ENCODE data around the gene CDH23.

CDH23 gene

DNA sequence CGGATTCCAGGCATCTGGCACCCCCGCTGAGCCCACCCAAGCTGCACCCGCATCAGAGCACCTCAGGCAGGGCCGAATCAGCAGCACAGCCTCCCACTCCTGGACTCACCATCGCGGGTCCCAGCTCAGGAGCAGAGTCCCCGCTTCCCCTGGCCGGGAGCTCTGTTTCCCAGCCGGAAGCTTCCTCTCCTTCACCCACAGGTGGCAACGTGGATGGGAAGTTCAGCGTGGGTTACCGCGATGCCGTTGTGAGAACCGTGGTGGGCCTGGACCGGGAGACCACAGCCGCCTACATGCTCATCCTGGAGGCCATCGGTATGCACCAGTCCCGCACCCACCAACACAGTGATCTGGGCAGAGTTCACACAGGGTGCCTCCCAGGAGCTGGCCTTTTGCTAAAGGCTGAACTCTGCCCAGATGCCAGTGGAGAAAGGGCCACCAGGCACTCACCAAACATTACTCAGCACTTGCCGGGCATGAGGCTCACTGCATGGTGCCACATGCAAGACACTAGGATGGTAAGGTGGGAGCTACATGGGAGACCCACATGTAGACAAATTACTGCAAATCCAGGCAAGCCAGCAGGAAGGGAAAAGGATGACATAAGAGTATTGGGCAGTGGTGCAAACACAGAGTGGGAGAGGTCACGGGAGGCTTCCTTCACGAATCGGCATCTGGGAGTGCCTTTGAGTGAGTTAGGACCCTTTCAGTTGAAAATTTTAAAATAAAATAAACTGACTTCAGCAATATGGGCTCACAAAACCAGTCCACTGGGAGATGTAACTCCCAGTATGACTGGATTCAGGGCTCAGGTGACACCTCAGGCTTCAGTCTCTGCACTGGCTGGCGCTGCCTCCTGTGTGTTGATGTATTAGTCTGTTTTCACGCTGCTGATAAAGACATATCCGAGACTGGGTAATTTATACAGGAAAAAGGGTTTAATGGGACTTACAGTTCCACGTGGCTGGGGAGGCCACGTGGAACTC, 312.5 kb downstream of the CDH23 start:
- DNase-seq (ENCODE audit: low read depth): no peak

DNA sequence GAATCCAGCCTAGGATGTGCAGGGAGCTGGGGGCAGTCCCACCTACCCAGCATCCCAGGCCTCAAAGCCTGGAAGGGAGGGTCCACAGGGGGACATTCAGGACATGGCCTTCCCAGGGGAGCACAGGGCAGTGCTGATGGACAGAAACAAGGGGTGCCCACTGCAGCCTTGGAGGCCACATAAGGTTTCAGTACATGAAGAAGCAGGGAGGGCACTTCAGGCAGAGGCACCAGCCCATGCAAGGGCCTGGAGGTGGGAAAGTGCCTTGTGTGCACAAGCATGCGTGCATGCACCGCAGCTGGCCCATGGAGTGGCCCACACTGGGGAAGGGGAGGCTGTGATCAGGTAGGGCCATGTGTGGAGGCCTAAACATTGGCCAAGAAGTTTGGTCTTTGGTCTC, 313.8 kb downstream of the CDH23 start:
- DNase-seq (ENCODE audit: low read depth): no peak

DNA sequence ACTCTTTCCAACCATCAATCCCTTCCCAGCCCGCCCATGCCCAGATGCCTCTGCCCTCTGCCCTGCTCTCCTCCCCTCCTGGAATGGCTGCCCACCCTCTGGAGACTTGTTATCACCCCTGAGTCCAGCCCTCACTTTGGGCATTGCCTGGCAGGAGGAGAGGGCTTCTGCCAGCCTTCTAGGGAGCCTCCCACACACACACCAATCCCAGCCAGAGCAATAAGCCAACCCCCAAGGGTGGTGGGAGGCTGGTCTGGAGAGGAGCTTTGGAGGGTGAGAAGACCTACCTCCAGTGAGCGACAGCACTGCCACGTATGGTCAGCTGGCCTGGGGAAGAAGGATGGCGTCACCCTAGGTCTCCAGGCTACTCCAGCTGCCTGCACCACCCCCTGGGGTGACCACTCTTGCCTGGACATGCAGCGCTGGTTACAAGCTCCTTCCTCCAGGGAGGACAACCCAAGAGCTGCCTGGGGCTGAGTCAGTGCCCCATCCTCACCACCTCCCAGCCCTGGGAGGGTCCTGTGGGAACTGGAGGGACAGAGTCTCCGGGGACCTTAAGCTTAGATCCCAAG, 314.4 kb downstream of the CDH23 start:
- no peak for DNase-seq (ENCODE audit: low read depth)

DNA sequence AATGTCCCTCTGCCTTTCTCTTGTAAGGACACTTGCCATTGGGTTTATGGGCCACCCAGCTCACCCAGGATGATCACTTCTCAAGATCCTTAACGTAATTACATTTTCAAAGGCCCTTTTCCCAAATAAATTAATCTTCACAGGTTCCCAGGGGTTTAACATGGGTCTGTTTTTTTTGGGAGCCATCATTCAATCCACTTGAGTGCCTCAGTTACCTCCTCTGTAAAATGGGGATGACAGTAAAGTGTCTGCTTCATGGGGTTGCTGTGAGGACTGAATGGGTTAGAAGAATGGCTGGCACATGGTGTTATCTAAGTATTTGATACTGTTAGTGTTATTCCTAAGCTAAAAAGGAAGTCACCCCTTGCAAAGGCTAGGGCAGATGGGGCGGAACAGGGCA, 315.4 kb downstream of the CDH23 start:
- no peak for DNase-seq (ENCODE audit: low read depth)

DNA sequence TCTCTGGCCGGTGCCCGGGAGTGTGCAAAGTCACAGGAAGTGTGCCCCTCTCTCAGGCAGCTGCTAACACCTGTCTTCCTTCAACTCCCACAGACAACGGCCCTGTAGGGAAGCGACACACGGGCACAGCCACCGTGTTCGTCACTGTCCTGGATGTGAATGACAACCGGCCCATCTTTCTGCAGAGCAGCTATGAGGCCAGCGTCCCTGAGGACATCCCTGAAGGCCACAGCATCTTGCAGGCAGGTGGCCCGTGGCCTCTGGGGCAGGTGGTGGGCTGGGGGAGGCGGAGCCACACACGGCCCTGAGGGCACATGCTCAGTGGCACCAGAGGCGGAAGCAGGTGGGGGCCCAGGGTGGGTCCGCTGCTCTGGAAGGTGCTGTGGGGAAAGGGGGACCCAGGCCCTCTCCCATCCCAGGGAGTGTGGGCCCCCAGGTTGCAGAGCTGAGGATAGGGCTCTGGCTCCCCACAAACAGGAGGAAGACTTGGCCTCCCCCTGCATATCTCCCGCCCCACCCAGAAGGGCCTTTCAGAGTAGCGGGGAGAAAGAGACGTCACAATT, 315.9 kb downstream of the CDH23 start:
- DNase-seq (ENCODE audit: low read depth): no peak

DNA sequence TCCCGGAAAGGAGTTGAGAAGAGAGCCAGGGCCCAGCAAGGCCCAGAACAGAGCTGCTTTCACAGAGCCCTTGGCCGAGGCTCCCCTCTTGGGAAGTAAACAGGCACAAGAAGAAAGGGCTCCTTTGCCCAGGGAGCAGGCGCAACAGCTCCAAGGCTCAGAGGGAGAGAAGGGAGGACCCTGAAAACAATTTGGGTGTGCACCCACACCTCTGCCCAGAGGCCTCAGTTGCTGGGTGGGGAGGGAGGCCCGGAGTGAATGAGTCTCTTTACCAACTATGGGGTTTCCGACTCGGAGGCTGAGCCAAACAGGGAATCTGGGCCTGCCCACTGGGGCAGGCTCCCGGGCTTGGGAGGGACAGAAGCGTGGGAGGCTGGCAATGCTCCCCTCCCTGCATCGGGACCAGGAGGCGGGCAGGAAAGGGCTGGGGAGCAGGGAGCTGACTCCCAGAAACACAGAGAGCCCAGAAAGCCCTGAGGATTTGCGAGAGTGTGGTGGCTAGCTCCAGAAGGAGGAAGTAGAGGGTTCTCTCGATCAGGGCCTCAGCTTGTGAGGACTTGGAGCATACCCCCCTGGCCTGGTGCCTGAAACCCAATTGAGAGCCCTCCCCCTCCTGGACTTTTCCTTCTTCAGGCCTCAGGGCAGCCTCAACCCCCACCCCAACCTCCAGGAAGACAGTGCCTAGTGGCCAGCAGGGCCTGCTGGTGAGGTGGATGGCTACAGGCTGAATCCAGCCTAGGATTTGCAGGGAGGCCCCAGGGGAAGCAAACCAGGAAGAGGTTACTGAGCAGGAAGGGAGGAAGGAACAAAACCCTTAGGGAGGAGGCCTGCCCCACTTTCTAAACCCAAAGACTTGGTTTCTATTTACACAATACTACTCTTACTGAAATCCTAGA, 316.7 kb downstream of the CDH23 start:
- no peak for DNase-seq (ENCODE audit: low read depth)

DNA sequence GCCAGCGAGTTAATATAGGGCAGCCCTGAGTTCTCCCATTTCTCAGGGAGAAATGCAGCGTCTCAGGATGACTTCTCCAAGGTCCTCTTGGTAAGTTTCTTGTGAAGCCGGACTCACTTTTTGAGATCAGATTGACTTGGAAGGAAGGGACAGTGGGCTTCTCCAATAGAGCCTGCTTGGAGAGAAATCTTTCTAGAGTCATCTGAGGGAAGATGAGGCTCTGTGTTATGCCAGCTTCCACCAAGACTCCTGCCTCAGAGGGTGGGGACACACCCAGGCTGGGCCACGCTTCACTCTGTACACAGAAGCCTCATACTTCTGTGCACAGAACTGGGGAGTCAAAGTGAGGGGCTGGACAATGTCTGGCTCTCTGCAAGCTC, 317.3 kb downstream of the CDH23 start:
- no peak for DNase-seq (ENCODE audit: low read depth)

DNA sequence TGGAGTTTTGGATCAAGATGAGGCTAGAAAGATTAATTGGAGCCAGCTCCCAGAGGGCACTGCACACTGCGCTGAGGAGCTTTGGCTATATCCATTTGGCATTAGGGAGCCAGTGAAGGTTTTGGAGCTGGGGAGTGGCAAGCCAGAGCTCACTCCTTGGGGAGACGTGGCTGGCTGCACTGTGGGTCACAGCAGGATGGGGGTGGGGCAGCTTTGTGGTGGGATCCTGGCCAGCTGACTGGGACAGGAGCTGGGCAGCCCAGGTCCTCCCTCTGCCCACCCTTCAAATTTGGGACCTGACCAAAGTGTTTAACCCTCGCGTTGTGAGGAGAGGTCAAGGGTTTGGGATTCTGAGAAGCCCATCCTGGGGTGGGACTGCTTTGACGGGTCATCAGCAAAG, 317.9 kb downstream of the CDH23 start:
- DNase-seq (ENCODE audit: low read depth): no peak

DNA sequence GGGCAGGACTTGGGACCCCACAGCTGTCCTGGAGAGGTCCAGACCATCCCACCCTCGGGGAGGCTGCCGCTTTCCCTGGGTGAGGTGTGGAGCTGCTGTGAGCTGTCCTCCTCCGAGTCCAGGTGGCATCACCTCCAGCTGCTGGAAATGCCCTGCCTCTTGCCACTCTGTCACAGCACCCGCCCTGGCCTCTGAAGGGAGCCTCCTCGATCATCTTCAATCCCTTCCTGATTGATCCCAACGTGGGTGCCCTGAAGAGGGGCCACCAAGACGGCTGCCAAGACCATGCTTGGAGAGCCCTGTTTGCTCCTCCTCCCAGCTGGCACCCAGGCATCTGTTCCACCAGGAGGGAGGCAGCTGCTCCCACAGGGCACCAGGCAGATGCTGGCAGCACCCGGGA, 318.3 kb downstream of the CDH23 start:
- no peak for DNase-seq (ENCODE audit: low read depth)

DNA sequence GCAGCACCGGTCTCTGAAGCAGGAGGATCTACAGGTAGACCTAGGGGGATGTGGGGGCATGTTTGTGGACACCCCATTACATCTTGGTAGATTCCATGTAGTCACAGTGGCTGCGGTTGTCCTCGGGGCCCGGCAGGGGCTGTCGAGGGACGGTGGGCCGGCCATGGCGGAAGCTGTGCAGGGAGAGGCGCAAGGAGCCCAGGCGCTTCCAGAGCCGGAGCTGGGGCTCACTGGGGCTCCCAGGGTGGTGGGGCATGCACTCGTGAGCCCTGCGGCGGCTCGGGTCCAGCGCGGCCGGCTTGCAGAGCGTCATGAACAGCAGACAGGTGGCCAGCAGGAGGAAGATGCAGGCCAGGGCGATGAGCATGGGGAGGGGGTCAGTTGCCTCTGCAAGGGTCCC, 319.1 kb downstream of the CDH23 start:
- DNase-seq (ENCODE audit: low read depth): no peak

DNA sequence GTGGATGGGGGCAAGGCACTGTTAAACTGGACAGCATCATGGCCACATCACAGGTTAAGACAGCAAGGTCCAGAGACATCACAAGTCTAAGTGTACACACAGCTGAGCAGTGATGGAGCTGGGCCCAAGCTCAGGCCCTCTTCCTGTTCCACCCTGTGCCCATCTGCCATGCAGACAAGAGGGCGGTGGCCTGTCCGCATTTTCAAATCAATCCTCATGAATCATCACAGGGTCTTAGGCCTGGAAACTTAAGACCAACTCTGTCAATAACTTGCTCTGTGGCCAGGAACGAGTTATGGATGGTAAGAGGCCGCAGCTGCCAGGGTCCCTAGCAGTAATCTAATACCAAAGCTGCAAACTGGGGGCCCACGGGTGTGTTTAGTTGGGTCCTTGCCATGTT, 319.7 kb downstream of the CDH23 start:
- no peak for DNase-seq (ENCODE audit: low read depth)

DNA sequence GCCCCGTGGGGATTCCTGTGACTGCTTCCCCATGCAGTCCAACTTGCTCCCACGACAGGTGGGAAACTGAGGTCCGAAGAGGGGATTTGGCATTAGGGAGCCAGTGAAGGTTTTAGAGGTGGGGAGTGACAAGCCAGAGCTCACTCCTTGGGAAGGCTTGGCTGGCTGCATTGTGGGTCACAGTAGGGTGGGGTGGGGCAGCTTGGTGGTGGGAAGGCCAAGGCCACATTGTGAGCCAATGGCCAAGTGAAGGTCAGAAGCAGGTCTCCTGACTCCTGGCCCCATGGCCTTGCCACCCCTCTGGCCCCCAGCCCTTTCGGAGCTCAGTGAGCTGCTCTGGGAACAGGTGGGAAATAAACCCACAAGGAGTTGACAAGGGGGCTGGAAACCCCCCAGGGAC, 320.3 kb downstream of the CDH23 start:
- no peak for DNase-seq (ENCODE audit: low read depth)

DNA sequence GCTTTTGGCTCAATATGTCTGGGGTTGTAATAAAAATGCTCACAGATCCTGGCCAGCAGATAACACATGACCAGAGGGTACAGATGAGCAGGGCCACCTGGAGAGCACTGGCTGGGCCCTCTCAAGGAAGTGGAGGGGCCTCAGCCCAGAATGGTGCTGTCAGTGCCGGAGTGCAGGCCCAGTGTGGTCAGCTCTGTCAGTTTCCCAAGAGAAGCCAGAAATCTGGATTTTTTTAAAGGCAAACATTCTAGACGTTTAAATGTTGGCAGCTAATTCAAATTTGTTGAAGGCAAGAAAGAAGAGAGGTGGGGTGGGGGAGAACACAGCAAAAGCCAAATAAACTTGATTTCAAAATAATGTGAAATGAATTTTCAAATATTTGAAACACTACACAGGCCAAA, 320.8 kb downstream of the CDH23 start:
- no peak for DNase-seq (ENCODE audit: low read depth)

DNA sequence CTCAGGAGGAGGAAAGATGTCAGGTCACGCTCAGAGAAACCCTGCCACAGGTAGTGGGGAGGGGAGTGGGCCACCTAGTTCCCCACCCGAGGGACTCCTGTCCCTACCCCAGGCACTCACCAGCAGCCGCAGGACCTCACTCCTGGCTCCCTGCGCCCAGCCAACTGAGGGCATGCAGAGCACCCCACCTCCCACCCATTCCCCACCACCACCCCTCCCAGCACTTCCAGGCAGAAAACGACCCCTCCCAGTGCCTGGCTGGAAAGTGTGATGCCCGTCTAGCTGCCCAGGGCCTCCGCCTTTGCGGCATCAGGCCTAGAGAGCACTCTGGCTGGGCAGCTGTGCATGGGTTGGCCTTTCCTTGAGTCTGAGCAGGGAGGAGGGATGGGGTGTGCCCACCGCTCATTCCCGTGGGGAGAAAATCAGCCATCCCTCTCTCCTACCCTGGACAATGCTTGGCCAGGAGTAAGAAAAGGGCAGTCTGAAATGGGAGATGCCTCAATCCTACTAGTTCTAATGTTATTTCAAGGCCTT, 321.5 kb downstream of the CDH23 start:
- DNase-seq (ENCODE audit: low read depth): no peak

DNA sequence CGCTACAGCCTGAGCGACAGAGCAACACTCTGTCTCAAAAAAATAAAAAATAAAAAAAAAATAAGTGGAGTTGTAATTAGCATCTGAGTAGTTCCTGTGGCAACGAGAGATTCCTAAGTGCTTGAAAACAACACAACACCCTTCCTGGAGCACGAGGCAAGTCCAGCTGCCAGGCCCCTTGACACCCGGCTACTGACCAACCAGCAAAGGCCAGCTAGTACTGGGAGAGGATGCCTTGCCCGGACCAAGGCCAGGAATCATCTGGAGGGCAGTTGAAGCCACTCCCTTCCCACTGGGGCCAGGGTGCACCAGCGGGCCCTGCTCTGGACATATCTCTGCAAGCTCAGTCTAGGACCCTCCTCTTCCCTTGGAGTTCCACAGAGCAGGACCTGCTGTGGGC, 322.3 kb downstream of the CDH23 start:
- DNase-seq (ENCODE audit: low read depth): no peak

DNA sequence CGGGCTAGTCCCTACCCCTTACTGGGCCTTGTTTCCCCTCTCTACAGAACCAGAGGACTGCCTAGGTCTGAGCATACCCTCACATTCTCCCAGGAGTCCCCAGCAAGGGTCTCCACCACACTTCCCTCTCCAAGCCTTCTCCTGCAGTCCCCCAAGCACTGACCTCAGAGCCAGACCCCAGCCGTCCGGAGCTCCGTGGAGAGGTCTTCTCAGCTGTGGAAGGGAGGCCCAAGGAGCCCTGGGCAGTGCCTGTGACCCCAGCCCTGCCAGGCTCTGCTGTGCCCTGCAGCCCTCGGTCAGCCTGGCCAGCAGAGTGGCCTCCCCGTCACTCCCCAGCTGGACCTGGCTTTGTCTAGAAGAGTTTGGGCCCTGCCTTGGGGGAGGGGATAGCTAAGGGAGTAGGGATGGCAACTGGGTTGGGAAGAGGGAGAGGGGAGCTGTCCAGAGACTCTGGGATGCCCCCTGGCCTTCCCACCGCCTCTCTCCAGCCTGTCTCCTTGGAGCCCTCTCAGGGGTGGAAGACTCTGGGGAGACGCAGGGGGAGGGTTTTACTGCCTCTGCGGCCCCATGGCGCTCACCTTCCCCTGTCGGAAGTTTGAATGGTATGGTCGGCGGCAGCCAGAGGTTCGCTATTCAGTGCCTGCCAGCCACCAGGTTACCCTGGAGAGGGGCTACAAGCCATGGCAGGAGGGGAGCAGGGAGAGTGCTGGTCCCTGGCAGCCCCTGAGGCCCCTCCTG, 322.9 kb downstream of the CDH23 start, which contains the start of gene C10orf105:
TSS of gene C10orf105 (minus strand) at position 315 of the 738 bp plus-strand sequence. CDS start 3,441 bp downstream, outside the sequence.
- no peak for DNase-seq (ENCODE audit: low read depth)

DNA sequence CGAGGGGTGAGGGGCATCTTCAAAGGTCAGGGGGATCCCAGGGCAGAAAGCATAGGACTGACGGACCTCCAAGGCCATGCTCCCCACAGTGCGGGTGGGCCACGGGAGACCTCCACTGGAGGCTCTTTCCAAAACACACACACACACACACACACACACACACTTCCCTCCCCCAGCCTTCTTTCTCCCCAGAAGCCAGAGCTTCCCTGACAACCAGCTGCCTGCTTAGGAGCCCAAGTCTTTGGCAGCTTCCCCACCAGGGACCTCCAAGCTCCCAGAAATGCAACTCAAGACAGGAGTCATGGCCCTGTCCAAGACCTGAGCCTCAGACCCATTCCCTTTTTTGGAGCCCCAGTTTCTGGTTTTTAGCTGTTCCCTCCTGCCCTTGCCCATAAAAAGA, 323.6 kb downstream of the CDH23 start:
- no peak for DNase-seq (ENCODE audit: low read depth)

DNA sequence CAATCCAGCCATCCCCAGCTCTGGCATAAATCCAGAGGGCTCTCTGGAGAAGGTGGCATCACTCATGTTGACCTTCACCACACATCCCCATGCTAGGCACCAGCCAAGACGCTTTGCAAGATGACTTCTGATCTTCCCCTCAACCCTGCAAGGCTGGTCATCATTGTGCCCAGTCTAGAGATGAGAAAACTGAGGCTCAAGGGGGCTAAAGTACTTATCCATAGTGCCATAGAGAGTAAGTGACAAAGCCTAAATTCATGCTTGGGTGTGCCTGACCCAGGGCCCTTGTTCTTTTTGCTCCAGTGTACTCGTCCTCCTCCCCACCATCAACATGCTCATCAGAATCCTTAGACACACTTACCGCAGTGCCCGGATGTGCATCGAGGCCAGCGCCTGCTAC, 324.6 kb downstream of the CDH23 start:
- DNase-seq (ENCODE audit: low read depth): no peak

DNA sequence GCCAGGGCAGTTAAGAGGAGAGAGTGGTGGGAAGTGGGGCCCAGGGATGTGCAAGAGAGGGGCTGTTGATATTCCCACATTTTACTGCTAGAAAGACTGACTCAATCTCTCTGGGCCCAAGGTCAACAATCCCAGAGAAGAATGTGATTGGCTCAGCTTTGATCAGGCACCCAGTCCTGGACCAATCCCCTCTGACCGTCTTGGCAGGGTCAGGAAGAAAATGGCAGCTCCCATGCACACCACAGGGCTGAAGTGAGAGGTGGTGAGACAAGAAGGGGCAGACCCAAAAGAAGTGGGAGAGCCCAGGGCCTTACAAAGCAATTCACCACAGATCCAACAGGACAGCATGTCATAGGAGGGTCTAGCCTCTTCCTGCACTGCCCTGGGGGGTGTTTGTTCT, 326.1 kb downstream of the CDH23 start:
- no peak for DNase-seq (ENCODE audit: low read depth)

DNA sequence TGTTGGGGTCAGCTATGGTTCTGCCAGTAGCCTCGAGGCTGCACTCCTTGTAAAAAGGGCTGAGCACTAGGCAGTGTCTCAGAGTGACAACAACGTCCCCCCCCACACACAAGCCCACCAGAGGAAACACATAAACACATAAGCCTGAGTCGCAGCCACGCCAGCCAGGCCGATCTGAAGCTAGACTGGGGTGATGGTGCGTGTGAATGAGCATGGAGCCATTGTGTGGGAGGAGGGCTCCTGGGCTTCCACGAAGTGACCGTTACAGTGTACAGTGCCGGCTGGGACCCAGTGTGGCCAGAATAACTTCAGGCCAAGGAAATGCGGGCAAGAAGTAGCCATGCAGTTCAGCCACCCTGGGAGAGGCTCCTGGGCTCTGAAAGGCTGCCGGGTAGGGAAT, 326.6 kb downstream of the CDH23 start:
- DNase-seq (ENCODE audit: low read depth): no peak

DNA sequence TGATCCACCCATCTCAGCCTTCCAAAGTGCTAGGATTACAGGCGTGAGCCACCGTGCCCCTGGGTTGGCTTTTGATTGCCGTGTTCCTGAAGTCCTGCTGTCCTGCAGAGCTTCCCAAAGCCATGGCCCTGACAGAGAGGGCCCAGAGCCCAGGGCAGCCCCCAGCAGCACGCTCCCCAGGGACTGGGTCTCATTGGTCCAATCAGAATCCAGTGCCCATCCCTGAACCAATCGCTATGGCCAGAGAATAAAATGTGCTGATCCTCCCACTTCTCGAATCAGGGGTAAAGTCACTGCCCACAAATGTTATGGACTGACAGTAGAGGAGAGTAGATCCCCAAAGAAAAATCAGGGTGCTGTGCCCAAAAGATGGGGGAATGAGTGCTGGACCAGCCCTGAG, 327.8 kb downstream of the CDH23 start:
- DNase-seq (ENCODE audit: low read depth): no peak

Measured in stimulated activated CD8-positive, alpha-beta memory T cell treated with anti-CD3 and anti-CD28 coated beads, Interleukin-12 subunit alpha, Interleukin-12 subunit beta, amount 100 ng/mL, for 1 hour (primary cell).